HG03439 (cell line): ENCODE data around the gene KIF25.
"Not testable (repeated sequence)": the region's sequence is repeated elsewhere in the genome, so short reads cannot be mapped to it uniquely, and the experiment has no call there.

Experiments
- ATAC-seq: cut with Tn5 transposase; IDR thresholded peaks from one replicate; pipeline ENCODE4 v1.9.1; 2021; ENCODE audit warnings: mild to moderate bottlenecking, moderate library complexity; ENCODE audit not compliant: unreplicated experiment

Gene KIF25

GRCh38 chr6:167993831-167994230 is 3.6 kb upstream of the KIF25 start:
- no peak for ATAC-seq

- no peak for ATAC-seq
Measured at GRCh38 chr6:167995302-167995701, 2.2 kb upstream of the KIF25 start.

- ATAC-seq: no peak
Measured at GRCh38 chr6:167995731-167996151, 1.7 kb upstream of the KIF25 start.

GRCh38 chr6:167996424-167997199 is 859 bp upstream of the KIF25 start:
- no peak for ATAC-seq

GRCh38 chr6:167998215-167998614 is 744 bp downstream of the KIF25 start:
- ATAC-seq: no peak

GRCh38 chr6:168000198-168001028 is 2.9 kb downstream of the KIF25 start:
- no peak for ATAC-seq

GRCh38 chr6:168001029-168001332 is 3.5 kb downstream of the KIF25 start:
- ATAC-seq: no peak

GRCh38 chr6:168001514-168001913 is 4.0 kb downstream of the KIF25 start:
- ATAC-seq: not testable (repeated sequence)

- ATAC-seq: no peak
Measured at GRCh38 chr6:168002804-168003203, 5.3 kb downstream of the KIF25 start.

GRCh38 chr6:168004023-168004422 is 6.6 kb downstream of the KIF25 start:
- no peak for ATAC-seq

GRCh38 chr6:168004945-168005344 is 7.5 kb downstream of the KIF25 start:
- no peak for ATAC-seq

- ATAC-seq: no peak
Measured at GRCh38 chr6:168005796-168006195, 8.3 kb downstream of the KIF25 start.

- no peak for ATAC-seq
Measured at GRCh38 chr6:168007592-168008338, 10.3 kb downstream of the KIF25 start.

- no peak for ATAC-seq
Measured at GRCh38 chr6:168009331-168009730, 11.9 kb downstream of the KIF25 start.

GRCh38 chr6:168011291-168011690 is 13.8 kb downstream of the KIF25 start:
- ATAC-seq: no peak

GRCh38 chr6:168012431-168013249 is 15.2 kb downstream of the KIF25 start:
- no peak for ATAC-seq

- ATAC-seq: no peak
Measured at GRCh38 chr6:168013250-168013915, 15.9 kb downstream of the KIF25 start.

- ATAC-seq: no peak
Measured at GRCh38 chr6:168014428-168014827, 17.0 kb downstream of the KIF25 start.

- ATAC-seq: no peak
Measured at GRCh38 chr6:168015009-168015408, 17.5 kb downstream of the KIF25 start.

- no peak for ATAC-seq
Measured at GRCh38 chr6:168015482-168016175, 18.2 kb downstream of the KIF25 start.
